ENCODE measurements around the gene SLC18A2.
"Not testable (repeated sequence)": the region's sequence is repeated elsewhere in the genome, so short reads cannot be mapped to it uniquely, and the experiment has no call there.

Gene SLC18A2

GRCh38 chr10:117266400-117266799 lies 25.5 kb downstream of the SLC18A2 start:
- DNase-seq = no peak

DNA sequence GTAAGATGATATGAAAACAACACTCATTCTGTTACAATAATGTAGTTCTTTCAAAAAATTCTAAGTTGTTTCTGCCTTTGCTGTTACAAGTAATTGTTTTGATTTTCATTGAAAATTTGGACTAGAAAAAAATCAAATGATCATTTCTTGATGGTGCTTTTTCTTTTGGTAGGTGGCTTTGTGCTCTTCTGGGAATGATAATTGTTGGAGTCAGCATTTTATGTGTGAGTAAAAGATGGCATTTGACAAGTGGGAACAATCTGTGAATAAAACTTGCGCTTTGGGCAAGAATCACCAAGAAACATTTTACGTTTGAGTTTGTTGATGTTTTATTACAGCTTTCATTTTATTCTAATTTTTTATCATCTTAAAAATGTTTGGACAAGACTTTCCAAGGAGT lies 25.9 kb downstream of the SLC18A2 start:
- DNase-seq = no peak

DNA sequence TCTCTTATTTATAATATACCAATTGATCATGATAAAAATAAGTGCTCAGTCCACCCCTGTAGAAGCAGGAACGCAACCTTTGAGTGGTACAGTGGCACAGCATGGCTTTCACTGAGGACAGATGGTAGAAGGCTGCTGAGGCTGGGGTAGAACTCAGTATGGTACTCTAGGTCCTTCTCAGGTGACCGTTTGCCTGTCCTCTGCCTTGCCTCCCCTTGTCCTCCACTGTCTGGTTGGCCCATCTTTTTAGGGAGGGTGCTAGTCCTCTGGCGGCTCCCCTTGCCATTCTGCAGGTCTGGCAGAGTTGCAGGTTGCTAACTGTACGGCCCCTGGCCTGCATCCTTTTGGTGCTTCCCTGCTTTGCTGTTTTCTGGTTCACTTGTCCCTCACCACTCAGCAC lies 27.3 kb downstream of the SLC18A2 start:
- DNase-seq = no peak

GRCh38 chr10:117268907-117269306 lies 28.0 kb downstream of the SLC18A2 start:
- no peak for DNase-seq

GRCh38 chr10:117271427-117271826 lies 30.5 kb downstream of the SLC18A2 start:
- no peak for DNase-seq

GRCh38 chr10:117272195-117273076 lies 31.5 kb downstream of the SLC18A2 start:
- DNase-seq = no peak

DNA sequence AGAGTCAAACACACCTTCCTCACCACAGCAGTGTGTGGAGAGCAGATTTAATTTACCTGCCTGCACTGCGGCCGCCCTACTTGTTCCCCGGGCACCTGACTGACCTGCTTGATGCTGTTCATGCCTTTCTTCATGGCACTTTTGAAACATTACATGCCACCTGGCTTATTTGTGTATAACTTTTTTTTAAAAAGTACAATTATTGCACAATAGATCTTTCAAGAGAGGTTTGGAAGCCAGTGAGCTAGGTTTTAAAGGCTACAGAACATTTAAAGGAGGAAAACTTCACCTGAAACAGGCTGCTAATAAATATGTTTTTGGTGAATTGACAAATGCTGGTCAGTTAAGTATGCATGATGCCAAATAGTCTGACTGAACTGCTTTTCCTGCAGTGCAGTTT lies 33.1 kb downstream of the SLC18A2 start:
- DNase-seq = no peak

DNA sequence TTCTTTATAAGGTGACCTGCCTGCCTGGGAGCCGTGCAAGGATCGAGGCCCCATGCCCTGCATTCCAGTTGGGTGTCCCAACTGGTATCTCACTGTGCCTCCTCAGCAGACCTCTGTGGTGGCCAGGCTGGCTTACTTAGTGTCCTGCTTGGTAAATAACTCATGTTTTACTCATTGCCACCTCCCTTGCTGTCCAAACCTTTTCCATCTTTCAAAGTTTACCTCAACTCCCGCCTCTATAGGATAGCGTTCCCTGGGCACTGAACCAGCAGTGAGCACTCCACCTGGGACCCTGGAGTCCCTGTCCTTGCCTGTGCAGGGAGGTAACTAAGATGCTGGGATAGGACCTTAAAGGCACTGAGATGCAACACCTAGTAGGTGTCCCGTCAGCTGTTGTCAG lies 33.6 kb downstream of the SLC18A2 start:
- DNase-seq = no peak

DNA sequence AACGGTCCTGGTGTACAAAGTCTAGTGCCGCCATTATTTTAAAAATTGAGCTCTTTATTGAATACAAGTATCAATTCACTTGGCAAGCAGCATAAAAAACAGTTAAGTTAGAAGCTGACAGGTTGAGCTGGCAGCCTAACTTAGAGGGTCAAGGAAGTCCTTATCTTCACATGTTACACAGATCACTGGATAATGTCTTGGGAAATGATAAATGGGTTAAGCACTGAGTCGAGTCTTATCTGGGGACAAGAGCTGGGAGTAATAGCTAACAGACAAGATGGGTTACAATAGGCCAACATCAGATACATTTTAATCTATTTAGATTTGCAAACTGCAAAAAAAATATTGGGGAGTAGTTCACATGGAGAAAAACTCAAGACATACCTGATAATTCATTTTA lies 34.2 kb downstream of the SLC18A2 start:
- DNase-seq = no peak

GRCh38 chr10:117277675-117278074 lies 36.8 kb downstream of the SLC18A2 start:
- no peak for DNase-seq

DNA sequence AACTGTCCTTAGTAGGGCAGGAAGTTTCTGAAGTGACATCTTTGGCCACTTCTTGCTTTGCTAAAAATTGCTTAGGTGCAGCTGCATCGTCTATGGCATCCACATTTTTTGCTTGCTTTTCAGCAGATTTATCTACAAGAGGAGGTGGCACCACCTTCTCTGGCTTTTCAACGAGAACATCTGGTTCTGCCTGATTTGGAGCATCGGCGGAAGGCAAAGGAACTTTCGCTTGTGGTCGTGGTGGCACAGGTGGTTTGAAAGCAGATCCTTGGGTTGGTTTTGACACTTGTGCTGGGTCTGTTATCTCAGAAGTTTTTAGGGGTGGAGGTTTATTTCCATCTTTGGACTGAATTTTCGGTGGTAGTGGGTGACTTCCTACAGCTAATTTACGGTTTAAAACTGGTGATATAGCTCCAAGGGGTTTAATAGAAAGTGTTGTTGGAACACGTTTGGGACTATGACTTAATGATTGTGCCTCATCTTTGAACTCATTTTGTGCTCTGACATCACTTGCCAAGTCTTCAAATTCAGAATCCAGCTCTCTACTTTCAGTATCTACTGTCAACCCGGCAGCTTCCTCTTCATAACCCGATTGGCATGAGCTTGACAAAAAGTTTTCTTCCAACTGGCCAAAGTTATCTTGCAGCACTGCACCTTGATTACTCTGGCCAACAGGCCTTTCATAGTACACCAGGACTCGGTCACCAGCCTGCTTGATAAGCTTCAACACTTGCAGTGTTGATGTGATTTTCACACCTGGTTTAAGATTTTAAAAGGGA lies 44.0 kb downstream of the SLC18A2 start:
- no peak for DNase-seq

- DNase-seq = not testable (repeated sequence)
Observed at GRCh38 chr10:117290872-117291271, 50.0 kb downstream of the SLC18A2 start.

GRCh38 chr10:117294039-117294645 lies 53.2 kb downstream of the SLC18A2 start:
- no peak for DNase-seq

DNA sequence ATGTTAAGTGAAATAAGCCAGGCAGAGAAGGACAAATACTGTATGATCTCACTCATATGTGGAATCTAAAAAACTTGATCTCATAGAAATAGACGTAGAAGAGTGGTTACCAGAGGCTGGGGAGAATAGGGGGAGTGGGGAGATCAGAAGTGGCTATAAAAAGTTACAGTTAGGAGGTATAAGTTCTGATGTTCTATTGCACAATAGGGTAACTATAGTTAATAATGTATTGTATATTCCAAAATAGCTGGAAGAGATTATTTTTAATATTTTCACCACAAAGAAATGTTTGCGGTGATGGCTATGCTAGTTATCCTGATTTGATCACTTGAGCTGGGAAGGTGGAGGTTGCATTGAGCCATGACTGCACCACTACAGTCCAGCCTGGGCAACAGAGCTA lies 53.8 kb downstream of the SLC18A2 start:
- DNase-seq = no peak

DNA sequence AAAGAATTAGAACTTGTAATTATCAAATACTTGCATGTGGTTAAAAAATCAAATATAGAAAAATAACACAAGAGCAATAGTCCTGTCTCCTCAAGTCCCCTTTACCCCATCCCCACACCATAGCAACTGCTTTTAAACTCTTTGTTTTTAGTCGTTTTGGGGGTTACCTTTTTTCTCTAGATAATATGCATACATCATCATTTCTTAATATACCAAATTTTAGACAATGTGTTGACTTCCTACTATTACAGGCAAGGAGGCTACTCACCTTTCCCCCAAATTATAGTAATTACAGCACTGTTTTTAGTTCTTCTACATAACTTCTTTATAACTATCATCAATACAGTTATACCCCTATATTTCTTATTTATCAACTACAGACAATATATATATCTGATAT lies 57.3 kb downstream of the SLC18A2 start:
- DNase-seq = no peak

GRCh38 chr10:117299435-117299834 lies 58.5 kb downstream of the SLC18A2 start:
- DNase-seq = no peak

- DNase-seq = no peak
Observed at GRCh38 chr10:117300671-117301070, 59.8 kb downstream of the SLC18A2 start.

- not testable (repeated sequence) for DNase-seq
Observed at GRCh38 chr10:117303451-117303850, 62.5 kb downstream of the SLC18A2 start.

GRCh38 chr10:117306674-117307073 lies 65.8 kb downstream of the SLC18A2 start:
- DNase-seq = no peak

DNA sequence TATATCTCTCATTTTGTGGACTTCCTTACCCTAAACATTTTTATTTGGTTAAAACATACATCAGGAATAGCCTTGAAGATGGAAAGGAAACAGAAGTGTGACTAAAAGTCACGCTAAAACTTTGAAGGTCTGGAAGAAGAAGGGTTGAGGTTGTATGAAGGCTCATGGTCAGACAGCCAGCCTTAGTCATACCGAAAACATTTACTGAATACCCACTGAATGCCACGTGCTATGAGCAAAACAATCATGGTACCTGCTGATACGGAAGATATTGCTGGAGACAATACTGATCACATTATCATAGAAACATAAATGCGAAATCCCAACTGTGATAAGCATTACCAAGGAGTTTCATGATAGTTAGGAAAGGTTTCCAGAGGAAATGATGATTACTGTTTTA lies 70.3 kb downstream of the SLC18A2 start:
- no peak for DNase-seq

DNA sequence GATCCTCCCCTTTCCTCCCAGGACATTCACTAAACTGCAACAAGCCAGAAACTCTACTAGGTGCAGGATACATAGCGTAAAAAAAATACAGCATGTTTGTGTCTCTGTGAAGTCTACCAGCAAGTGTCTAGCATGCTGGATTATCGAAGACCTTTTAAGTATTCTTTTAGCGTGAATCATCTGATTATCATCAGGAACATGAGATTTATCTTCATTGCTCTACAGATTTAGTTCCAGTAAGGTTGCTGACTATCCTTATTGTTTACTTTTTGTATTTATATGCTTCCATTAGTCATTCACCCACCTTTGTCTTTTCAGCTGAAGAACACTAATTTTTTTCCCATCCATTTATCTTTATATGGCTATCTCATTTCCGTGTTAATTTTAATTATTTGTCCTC lies 71.5 kb downstream of the SLC18A2 start:
- no peak for DNase-seq

GRCh38 chr10:117313641-117314040 lies 72.7 kb downstream of the SLC18A2 start:
- no peak for DNase-seq

GRCh38 chr10:117316701-117317100 lies 75.8 kb downstream of the SLC18A2 start:
- no peak for DNase-seq

DNA sequence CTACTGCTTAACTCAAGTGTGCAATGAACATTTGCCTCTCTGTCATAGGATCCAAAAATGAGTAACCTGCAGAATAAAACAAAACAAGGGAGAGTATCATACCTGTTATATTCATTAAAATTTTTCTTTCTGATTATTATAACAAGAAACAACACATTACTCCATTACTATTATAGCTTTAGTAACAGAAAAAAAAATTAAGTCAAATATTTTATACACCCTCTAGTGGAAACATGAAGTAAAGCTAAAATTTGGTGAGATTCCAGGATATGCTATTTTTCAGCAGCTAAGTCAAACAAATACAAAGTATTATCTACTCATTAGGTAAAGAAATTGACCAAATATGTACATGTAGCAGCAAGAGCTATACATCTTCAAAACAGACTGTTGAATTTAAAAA lies 78.0 kb downstream of the SLC18A2 start:
- no peak for DNase-seq

Data from stimulated activated CD4-positive, alpha-beta T cell treated with anti-CD3 and anti-CD28 coated beads, Interleukin-12 subunit alpha, Interleukin-12 subunit beta, amount 100 ng/mL, for 4 hours (primary cell).